ENCODE data around the gene SCNN1B. TPM values are rescaled to one million over a fixed set of nuclear protein-coding genes. Genes with fewer than 3 reads are reported as not detected.
"Not testable (repeated sequence)": the region's sequence is repeated elsewhere in the genome, so short reads cannot be mapped to it uniquely, and the experiment has no call there.

The SCNN1B gene
- total RNA-seq, 1 donor from 2014 or later, result 2.3 TPM

- DNase-seq (ENCODE audit: low spot score) (no peak), ATAC-seq (no peak)
- intact Hi-C loops (cut with DNase I), result no loop called here
These were observed 90.1 kb downstream of the SCNN1B start for GRCh38 chr16:23392223-23392600.

DNA sequence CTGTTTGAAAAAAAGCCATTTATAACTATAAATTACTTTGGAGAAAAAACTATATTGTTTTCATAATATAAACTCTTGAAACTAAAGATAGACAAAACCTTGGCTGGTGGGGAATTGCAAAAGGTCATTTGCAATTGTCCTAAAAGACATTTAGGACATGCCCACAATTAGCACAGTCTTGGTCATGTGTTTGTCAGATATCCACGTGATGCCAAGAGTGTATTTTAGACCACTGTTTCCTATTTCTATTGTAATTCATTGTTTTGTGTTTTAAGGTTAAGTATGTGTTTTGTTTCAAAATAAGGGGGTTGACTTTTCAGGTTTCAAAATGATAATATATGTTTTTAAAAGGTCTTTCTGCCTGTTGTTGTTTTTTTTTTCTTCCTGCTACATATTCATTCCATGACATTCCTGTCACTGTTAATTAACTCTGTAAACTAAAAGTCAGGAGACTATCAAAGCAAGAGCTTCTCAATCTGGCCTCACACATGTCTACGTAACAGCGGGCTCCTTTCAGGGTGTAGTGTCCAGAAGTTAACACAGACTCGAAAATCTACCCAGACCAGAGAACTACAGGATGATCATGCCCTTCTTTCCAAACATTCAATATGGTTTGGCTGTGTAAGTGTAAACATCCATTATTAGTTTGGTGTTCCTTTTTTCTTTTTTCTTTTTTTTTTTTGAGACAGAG is 92.2 kb downstream of the SCNN1B start:
- DNase-seq (ENCODE audit: low spot score) (no peak), ATAC-seq (no peak)
- intact Hi-C loops (cut with DNase I), result no loop called here

DNA sequence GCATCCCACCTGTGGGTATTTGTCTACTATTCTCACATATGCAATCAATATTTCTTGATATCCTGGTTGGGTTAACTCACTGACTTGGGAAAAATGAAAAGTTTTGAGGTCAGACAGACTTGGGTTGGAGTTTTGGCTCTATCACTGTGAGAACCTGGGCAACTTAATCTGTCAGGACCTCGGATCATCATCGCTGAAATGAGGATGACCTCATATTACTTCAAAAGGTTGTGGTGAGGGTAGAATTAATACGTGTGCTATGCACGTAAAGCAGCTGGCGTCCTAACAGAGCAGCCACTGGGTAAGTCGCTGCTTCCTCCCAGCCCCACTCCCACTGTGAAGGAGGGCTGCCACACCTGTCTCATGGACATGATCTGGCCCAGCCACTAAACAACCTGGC is 93.6 kb downstream of the SCNN1B start:
- DNase-seq (ENCODE audit: low spot score), result no peak
- intact Hi-C loops (cut with DNase I), result no loop called here
- no peak for ATAC-seq

DNA sequence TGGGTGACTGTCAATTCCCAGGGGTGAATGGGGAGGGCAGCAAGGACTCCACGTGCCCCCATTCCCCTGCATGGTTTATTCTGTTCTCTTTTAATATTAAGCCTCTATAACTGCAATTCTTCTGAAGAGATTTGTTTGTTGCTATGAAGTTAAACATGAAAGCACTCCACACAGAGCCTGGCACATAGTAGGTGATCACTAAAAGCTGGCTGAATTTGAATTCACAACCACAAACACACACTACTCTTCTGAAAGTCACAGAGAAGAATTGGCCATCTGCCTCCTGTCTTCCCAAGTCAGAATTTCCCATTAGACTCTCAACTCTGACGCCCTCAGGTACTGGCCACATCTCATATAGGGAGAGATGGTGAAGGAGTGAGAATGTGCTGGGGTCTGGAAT is 95.4 kb downstream of the SCNN1B start:
- intact Hi-C loops (cut with DNase I), result no loop called here
- no peak for DNase-seq (ENCODE audit: low spot score)
- no peak for ATAC-seq

DNA sequence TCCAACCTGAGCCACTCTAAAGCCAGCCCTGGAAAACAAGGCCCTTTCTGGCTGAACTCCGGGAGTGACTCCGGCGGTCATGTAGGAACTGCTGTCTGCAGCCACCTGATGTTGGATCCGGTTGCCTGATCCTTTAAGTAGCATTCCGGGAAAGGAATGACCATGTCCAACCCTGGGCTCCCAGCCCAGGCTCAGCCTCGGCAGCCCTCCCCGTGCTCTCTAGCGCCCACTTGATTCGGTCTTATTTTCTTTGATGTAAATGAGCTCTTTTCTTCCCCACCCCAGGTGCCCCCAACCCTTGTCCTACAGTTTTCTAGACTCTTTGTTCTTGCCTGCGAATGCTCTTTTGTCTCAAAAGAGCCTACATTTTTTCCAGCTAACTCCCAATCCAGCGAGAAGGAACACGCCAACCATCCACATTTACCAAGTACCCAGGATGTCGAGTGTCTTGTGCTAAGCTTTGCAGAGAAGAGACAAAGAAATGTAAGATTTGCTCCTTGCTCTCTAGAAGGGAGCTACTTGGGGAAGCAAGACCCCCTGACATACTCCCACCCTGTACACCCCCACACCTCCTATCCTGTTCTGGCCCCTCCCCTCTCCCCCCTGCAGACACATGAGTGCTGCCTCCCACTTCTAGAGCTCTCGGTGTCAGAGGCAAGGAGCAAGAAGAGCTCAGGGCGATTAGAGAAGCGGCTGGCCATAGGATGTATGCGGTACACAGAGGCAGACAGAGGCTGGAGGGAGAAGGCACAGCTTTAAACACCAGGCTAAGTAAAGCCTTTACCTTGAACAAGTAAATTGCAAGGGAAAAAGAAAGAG is 97.1 kb downstream of the SCNN1B start:
- ATAC-seq (peak; percentile 61), DNase-seq (ENCODE audit: low spot score) (no peak)
- intact Hi-C loops (cut with DNase I), result no loop called here

DNA sequence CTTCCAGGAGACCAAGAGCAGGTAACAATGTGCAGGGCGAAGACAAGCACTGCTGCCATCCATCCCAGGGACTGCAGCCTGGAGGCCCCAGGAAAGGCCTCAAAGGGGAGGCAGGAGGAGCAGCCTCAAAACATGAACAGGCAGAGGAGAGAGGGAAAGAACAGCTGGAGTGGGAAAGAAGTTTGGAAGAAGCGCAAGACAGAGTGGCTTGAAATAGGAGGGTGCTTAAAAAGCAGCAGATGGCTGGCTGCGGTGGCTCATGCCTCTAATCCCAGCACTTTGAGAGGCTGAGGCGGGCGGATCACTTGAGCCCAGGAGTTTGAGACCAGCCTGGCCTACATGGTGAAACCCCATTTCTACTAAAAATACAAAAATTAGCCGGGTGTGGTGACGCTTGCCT is 98.3 kb downstream of the SCNN1B start:
- intact Hi-C loops (cut with DNase I); ATAC-seq; DNase-seq (ENCODE audit: low spot score): not testable (repeated sequence)

DNA sequence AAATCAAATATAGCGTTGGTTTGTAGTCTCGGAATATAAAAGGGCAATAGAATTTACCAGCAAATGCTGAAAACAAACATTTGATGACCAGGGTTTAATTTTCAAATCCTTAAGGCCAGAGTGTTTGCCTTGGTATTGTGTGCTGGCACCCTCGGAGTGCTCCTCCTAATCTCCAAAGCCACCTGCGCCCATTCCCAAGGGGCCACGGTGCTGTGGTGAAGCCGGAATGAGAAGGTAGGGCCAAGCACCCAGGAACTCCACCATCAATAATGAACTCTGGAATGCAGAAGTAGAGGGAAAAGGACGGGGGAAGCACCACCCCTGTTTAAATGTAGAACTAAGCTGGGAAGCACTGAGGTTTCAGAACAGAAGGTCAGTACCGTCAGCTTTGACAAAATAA is 99.0 kb downstream of the SCNN1B start:
- intact Hi-C loops (cut with DNase I), result no loop called here
- ATAC-seq (no peak), DNase-seq (ENCODE audit: low spot score) (no peak)

- DNase-seq (ENCODE audit: low spot score) (no peak), ATAC-seq (no peak)
- intact Hi-C loops (cut with DNase I), result no loop called here
These were observed 100.0 kb downstream of the SCNN1B start for GRCh38 chr16:23402100-23402499.

DNA sequence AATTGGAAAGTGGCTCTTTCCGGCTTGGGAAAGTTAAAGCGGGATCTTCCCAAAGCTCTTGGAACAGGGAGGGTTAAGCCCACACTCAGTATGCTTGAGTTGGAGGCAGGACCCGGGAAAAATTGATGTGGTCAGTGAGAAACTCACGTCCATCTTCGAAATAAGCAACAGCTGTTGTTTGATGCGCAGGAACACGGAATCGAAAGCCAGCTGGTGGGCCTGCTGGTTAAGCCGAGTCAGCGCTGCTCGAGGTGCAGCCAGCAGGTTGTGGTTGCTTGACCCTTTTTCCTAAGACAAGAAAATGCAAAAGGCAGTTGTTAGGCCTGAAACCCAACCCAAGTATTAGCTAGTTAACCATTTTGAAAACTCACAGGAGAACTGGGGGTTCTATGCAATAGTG is 101.4 kb downstream of the SCNN1B start:
- ATAC-seq, result no peak
- intact Hi-C loops (cut with DNase I), result no loop called here
- no peak for DNase-seq (ENCODE audit: low spot score)

- intact Hi-C loops (cut with DNase I), result no loop called here
- ATAC-seq (no peak), DNase-seq (ENCODE audit: low spot score) (no peak)
These were observed 103.9 kb downstream of the SCNN1B start for GRCh38 chr16:23406024-23406423.

DNA sequence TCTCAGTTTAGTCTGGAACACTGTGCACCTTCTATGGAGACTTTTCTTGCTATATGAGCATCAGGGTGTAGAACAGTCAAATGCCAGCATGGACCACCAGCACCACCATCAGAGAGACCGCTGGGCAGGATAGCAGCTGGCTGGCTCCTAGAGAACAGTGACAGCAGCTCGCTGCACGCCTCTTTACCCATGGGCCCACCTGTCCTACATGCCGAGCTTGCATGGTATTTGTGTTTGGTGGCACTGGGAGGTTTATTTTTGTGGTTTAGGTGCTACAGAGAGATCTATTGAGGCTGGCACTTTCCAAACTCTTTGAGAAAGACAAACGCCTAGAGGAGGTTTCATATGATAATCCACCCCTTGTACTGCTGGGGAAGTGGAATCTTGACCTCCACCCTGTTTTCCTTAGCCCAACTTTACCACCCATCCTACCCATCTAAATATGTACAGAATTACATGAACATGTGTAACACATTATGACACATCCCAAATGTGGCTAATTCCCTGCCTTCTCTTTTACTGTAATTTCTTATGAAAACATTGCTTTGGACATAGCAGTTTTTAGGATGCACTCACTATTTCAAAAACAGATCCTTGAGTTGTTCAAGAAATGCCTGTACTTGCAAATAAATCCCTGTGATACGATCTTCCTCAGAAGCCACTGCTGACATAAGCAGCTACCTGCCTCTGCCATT is 104.6 kb downstream of the SCNN1B start:
- ATAC-seq, result no peak
- no peak for DNase-seq (ENCODE audit: low spot score)
- intact Hi-C loops (cut with DNase I), result no loop called here

- intact Hi-C loops (cut with DNase I), result no loop called here
- DNase-seq (ENCODE audit: low spot score), result no peak
These were observed 105.5 kb downstream of the SCNN1B start for GRCh38 chr16:23407436-23408127.

DNA sequence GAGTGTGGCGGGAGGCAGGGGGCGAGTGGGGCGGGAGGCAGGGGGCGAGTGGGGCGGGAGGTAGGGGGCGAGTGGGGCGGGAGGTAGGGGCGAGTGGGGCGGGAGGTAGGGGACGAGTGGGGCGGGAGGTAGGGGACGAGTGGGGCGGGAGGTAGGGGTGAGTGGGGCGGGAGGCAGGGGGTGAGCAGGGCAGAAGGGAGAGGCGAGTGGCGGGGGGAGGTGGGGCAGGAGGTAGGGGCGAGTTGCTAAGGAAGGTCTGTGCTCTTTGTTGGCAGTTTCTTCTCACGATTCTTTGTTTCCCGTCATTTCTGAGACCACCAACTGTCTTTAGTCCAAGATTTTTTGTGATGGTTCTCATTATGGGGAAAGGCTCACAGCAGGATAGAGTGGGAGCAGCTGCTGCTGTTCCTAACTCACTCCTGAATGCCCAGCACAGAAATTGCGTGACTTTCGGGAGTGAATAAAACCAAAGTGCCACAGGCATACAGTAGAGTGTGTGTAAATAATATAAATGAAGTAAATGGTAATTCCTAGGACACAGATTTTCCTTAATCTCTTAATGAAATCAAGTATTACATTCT is 106.2 kb downstream of the SCNN1B start:
- intact Hi-C loops (cut with DNase I), result no loop called here
- DNase-seq (ENCODE audit: low spot score) (no peak), ATAC-seq (no peak)

More at GRCh38 chr16:23407436-23408127, 105.5 kb downstream of the SCNN1B start:
- no peak for ATAC-seq

GRCh38 chr16:23408823-23409298 is 106.8 kb downstream of the SCNN1B start:
- intact Hi-C loops (cut with DNase I), result no loop called here
- DNase-seq (ENCODE audit: low spot score) (no peak), ATAC-seq (peak; percentile 76)

GRCh38 chr16:23409522-23409921 is 107.4 kb downstream of the SCNN1B start:
- no peak for ATAC-seq
- intact Hi-C loops (cut with DNase I), result no loop called here

DNA sequence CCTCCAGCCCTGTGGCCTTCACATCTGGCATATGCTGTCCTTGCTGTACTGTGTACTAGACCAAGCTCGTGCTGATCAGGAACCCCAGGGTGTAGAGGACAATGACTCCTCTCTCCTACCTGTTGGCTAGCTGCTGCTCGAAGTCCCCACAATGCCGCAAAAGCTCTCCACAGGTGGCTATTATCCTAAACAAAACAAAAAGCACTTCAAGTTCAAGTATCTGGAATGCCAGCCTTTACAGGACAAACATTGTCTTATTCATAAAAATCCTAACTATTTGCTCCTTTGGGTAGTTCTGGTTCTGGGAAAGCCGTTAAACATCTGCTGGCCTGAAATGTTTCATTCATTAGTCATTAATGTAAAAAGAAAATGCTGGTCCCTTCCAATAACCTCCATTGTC is 108.1 kb downstream of the SCNN1B start:
- intact Hi-C loops (cut with DNase I), result no loop called here
- ATAC-seq (no peak), DNase-seq (ENCODE audit: low spot score) (no peak)

More at GRCh38 chr16:23409522-23409921, 107.4 kb downstream of the SCNN1B start:
- DNase-seq (ENCODE audit: low spot score), result no peak

DNA sequence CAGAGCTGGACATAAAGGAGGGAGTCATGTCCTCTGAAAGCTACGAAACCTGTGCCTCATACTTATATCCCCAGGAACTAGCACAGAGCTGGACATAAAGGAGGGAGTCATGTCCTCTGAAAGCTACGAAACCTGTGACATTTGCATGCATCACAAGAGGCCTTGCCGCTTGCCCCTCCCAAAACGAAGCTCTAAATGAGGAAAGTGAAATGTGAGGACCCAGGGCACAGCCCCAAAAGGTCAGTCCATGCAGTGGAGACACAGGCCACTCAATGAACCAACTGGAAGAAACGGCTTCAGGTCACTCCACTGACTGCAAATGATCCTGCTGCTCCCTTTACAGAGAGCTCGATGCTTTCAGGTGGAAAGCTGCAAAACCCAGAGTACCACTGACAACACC is 112.6 kb downstream of the SCNN1B start:
- intact Hi-C loops (cut with DNase I), result no loop called here
- ATAC-seq (no peak), DNase-seq (ENCODE audit: low spot score) (no peak)

- ATAC-seq (no peak), DNase-seq (ENCODE audit: low spot score) (no peak)
- intact Hi-C loops (cut with DNase I), result no loop called here
These were observed 114.7 kb downstream of the SCNN1B start for GRCh38 chr16:23416816-23417215.

DNA sequence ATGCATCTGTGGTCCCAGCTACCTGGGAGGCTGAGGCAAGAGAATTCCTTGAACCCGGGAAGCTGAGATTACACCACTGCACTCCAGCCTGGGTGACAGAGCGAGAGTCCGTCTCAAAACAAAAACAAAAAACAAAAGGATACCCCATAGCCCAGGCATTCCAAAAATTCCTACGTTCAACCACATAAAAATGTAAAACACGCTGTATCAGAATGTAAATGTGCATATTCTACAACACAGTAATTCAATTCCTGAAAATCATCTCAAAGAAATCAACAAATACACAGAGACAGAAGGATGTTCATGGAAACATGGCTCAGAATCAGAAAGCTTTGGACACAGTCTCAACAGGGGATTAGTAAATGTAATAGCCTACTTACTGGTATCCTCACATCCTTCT is 117.9 kb downstream of the SCNN1B start:
- intact Hi-C loops (cut with DNase I), result no loop called here
- no peak for ATAC-seq
- no peak for DNase-seq (ENCODE audit: low spot score)
